Measurements from ENCODE around the gene BLVRA.

GRCh38 chr7:43855176-43855575 lies 96.7 kb downstream of the BLVRA start:
- TF ChIP-seq CTCF (conservative IDR thresholded peaks at IDR 0.05; ENCODE audit: low read length) (no peak), EZH2phosphoT487 (IDR thresholded peaks at IDR 0.05; ENCODE audit: borderline replicate concordance, low read depth, low read length) (no peak)

Measured in OCI-LY7 (cell line).